A549 (cell line): ENCODE data around the gene POLDIP2. TPM values are rescaled to one million over a fixed set of nuclear protein-coding genes. Genes with fewer than 3 reads are reported as not detected.
A peak's percentile ranks its signal among the peaks of the same experiment; 100 is the strongest.

Experiments used
- ATAC-seq, 2 experiments: fragments of 200-7000 bp in 1 of 2; fragments of >200 bp in 1 of 2; cut with Nextera tagmentation in 1 of 2; cut with Tn5 transposase in 1 of 2; 3 replicates each; pipeline versions ENCODE4 v1.8.0 to v1.9.1; 2018 to 2020; ENCODE audit warnings: mild to moderate bottlenecking in 1 of 2, moderate library complexity in 1 of 2
- CTCF ChIA-PET: fragments of 300-600 bp; sonication (Branson Sonifier 250); formaldehyde crosslinking; extraction: SDS; loops from one replicate; lab custom pipeline; 2021; ENCODE audit warnings: antibody characterized with exemption, inconsistent platforms; lab: Yijun Ruan, JAX
- POLR2A ChIA-PET: fragments of 350-600 bp; formaldehyde crosslinking; extraction: SDS; loops from one replicate; lab custom pipeline; 2021; ENCODE audit warnings: antibody characterized with exemption, inconsistent platforms; lab: Yijun Ruan, JAX
- DNase-seq, 2 experiments: peaks; one replicate each; pipeline versions ENCODE4 v3.0.0 to v3.0.0-alpha.2; 2011 to 2016; ENCODE audit warnings: low read depth in 1 of 2, low spot score in 1 of 2
- FAIRE-seq: peaks from 2 replicates; lab custom pipeline; 2011; peaks lifted over from hg19 to GRCh38; lab: Jason Lieb, UNC
- H3K27ac ChIP-seq, 2 experiments: fragments of >200 bp; sonication (Bioruptor Twin); formaldehyde crosslinking; 3 replicates each; pipeline ENCODE4 v1.5.1; 2016 to 2017
- H3K4me1 ChIP-seq: fragments of >200 bp; sonication (Bioruptor Twin); formaldehyde crosslinking; 3 replicates; pipeline ENCODE4 v1.6.1; 2016
- H3K4me2 ChIP-seq: fragments of >200 bp; sonication (Bioruptor Twin); formaldehyde crosslinking; 3 replicates; pipeline ENCODE4 v1.6.1; 2016
- H3K4me3 ChIP-seq: fragments of >200 bp; sonication (Bioruptor Twin); formaldehyde crosslinking; 3 replicates; pipeline ENCODE4 v1.5.1; 2016
- H3K9me3 ChIP-seq: fragments of >200 bp; sonication (Bioruptor Twin); formaldehyde crosslinking; 3 replicates; pipeline ENCODE4 v1.6.1; 2016
- ATOH8 ChIP-seq: fragments of 250-450 bp; sonication (Bioruptor Pico); IDR thresholded peaks from 2 replicates; pipeline ENCODE4 v1.5.0; 2020; ENCODE audit warnings: low read depth, mild to moderate bottlenecking, moderate library complexity
- BHLHE40 ChIP-seq: IDR thresholded peaks from 2 replicates; pipeline ENCODE4 v1.6.1; 2012; ENCODE audit warnings: low read depth, low read length, inconsistent platforms
- CTCF ChIP-seq: fragments of >200 bp; sonication (Bioruptor Twin); formaldehyde crosslinking; IDR thresholded peaks from 3 replicates; pipeline ENCODE4 v1.5.1; 2016
- FOSL2 ChIP-seq, 2 experiments: fragments of 450-650 bp in 1 of 2; fragments of >200 bp in 1 of 2; sonication (Bioruptor Twin) in 1 of 2; formaldehyde crosslinking; IDR thresholded peaks; 2 replicates each; pipeline versions ENCODE4 v1.5.0 to v1.6.1; 2016 to 2020; ENCODE audit warnings: mild to moderate bottlenecking in 1 of 2, moderate library complexity in 1 of 2
- GATA3 ChIP-seq: IDR thresholded peaks from 2 replicates; pipeline ENCODE4 v1.6.1; 2012; ENCODE audit warnings: borderline replicate concordance
- HOXB13 ChIP-seq: fragments of 250-450 bp; sonication (Bioruptor Pico); IDR thresholded peaks from 2 replicates; pipeline ENCODE4 v1.5.0; 2020; ENCODE audit warnings: low read depth, mild to moderate bottlenecking, moderate library complexity
- JUNB ChIP-seq: fragments of >200 bp; sonication (Bioruptor Twin); formaldehyde crosslinking; IDR thresholded peaks from 2 replicates; pipeline ENCODE4 v1.6.1; 2016
- KDM1A ChIP-seq: fragments of 200-600 bp; sonication (generic); IDR thresholded peaks from 2 replicates; pipeline ENCODE4 v1.6.1; 2016; ENCODE audit warnings: low read depth, mild to moderate bottlenecking
- KDM5A ChIP-seq: fragments of 200-600 bp; sonication (generic); IDR thresholded peaks from 2 replicates; pipeline ENCODE4 v1.6.1; 2016; ENCODE audit warnings: antibody characterized with exemption, mild to moderate bottlenecking
- MAZ ChIP-seq: fragments of 150-350 bp; IDR thresholded peaks from 2 replicates; pipeline ENCODE4 v1.6.1; 2014; ENCODE audit warnings: antibody characterized with exemption, low read depth, low read length, borderline replicate concordance
- NPAS2 ChIP-seq: fragments of 250-450 bp; sonication (Bioruptor Pico); IDR thresholded peaks from 2 replicates; pipeline ENCODE4 v1.8.0; 2022; ENCODE audit warnings: mild to moderate bottlenecking, moderate library complexity, borderline replicate concordance
- PBX3 ChIP-seq: IDR thresholded peaks from 2 replicates; pipeline ENCODE4 v1.6.1; 2012
- PHF8 ChIP-seq: fragments of 200-600 bp; sonication (generic); IDR thresholded peaks from 2 replicates; pipeline ENCODE4 v1.6.1; 2016; ENCODE audit warnings: low read depth, mild to moderate bottlenecking, antibody characterized with exemption, moderate library complexity, borderline replicate concordance
- RCOR1 ChIP-seq: fragments of 150-350 bp; IDR thresholded peaks from 2 replicates; pipeline ENCODE4 v1.6.1; 2014; ENCODE audit warnings: antibody characterized with exemption, low read length, low read depth
- SMC3 ChIP-seq: fragments of >200 bp; sonication (Bioruptor Twin); formaldehyde crosslinking; IDR thresholded peaks from 3 replicates; pipeline ENCODE4 v1.6.1; 2018; ENCODE audit warnings: inconsistent platforms
- ZC3H11A ChIP-seq: fragments of 450-650 bp; IDR thresholded peaks from 2 replicates; pipeline ENCODE4 v1.6.1; 2014; ENCODE audit warnings: antibody characterized with exemption, mild to moderate bottlenecking
- ZSCAN20 ChIP-seq: fragments of 250-450 bp; sonication (Bioruptor Pico); IDR thresholded peaks from 2 replicates; pipeline ENCODE4 v1.8.0; 2022; ENCODE audit warnings: mild to moderate bottlenecking, moderate library complexity
- WGBS: methylation state at CpG from one replicate; pipeline ENCODE4 v1.1.6; 2017; ENCODE audit errors: missing lambda C conversion rate; 5-methylcytosine and 5-hydroxymethylcytosine counted together
- polyA plus RNA-seq, 4 experiments: library from polyadenylated mRNA; depleted of rRNA in 3 of 4; stranded (reverse); fragments of >200 nt; fragmentation: RNase III in 1 of 4; extraction: RNeasy Plus Mini Kit Qiagen cat#74134 plus additional on column Dnase treatment in 1 of 4; gene quantifications; 2 replicates in 3 of 4; 3 replicates in 1 of 4; pipeline ENCODE4 v1.2.3, GENCODE V29; 2011 to 2017

POLDIP2 gene
- polyA plus RNA-seq, 2 of the 4 experiments (the other 2 are of a cell fraction), result 127 to 132 TPM

GRCh38 chr17:28357901-28358197 lies 522 bp upstream of the POLDIP2 start:
- DNase-seq (no peak), FAIRE-seq (no peak), ATAC-seq (no peak)
- peak overlapping the region; percentile 84 for H3K4me3 ChIP-seq
- peaks cover 16% of the 10 kb centered on the region for H3K4me1 ChIP-seq
- peak; percentile 96 for TF ChIP-seq KDM5A
- no peak for TF ChIP-seq MAZ
- TF ChIP-seq HOXB13 (CRISPR knock-in tag), result no peak
- TF ChIP-seq JUNB, result no peak
- TF ChIP-seq PHF8, result peak; percentile 1; the same call in 1 of the 2 replicates
- no peak for TF ChIP-seq CTCF
- CTCF ChIA-PET, result interaction anchor here (0.7 to 5.9 kb wide), 8 partner anchors 10 to 190 kb away, joined by 3 to 35 read pairs (median 8); partner anchors contain the start of genes IFT20, TNFAIP1 and VTN
- H3K27ac ChIP-seq, result peak overlapping the region; percentile 93 to 96
- no peaks in the 10 kb centered on the region for H3K9me3 ChIP-seq
- POLR2A ChIA-PET, result interaction anchor here (0.6 to 2.9 kb wide), 25 partner anchors 8 to 317 kb away, joined by 3 to 65 read pairs (median 6); partner anchors contain the start of genes IFT20, PIGS, SARM1 and TMEM97
- 10% methylated on average over 4 of the region's 4 CpGs for WGBS
- peak overlapping the region; percentile 89 for H3K4me2 ChIP-seq

- no peaks in the 10 kb centered on the region for H3K9me3 ChIP-seq
- H3K4me3 ChIP-seq, result no peak overlapping the region
- no peak for TF ChIP-seq KDM5A
- ChIA-PET CTCF (interaction anchor here (2.1 kb wide), 1 partner anchor 14 kb away, joined by 8 read pairs; the partner anchor contains the start of genes IFT20 and TNFAIP1), POLR2A (interaction anchor here (0.9 kb wide), 1 partner anchor 15 kb away, joined by 3 read pairs; the partner anchor contains the start of genes IFT20 and TNFAIP1)
- no peak overlapping the region for H3K27ac ChIP-seq
- no peak for FAIRE-seq
- H3K4me2 ChIP-seq, result no peak overlapping the region
- ATAC-seq, result no peak
- no peak for DNase-seq
- H3K4me1 ChIP-seq, result no peaks in the 10 kb centered on the region
- WGBS, result 91% methylated on average over 7 of the region's 7 CpGs
Observed at GRCh38 chr17:28350271-28350670, 7.1 kb downstream of the POLDIP2 start.

GRCh38 chr17:28348979-28349378 lies 8.3 kb downstream of the POLDIP2 start:
- no peaks in the 10 kb centered on the region for H3K9me3 ChIP-seq
- H3K4me3 ChIP-seq, result no peak overlapping the region
- no peak for FAIRE-seq
- H3K4me1 ChIP-seq, result no peaks in the 10 kb centered on the region
- POLR2A ChIA-PET, result interaction anchor here (1.3 kb wide), 1 partner anchor 8 kb away, joined by 12 read pairs; the partner anchor contains the start of gene POLDIP2
- WGBS, result 72% methylated on average over 3 of the region's 3 CpGs
- DNase-seq, result no peak
- TF ChIP-seq SMC3 (no peak), GATA3 (no peak), RCOR1 (no peak), ATOH8 (CRISPR knock-in tag) (no peak), NPAS2 (no peak), ZC3H11A (no peak), ZSCAN20 (no peak), JUNB (no peak), KDM1A (no peak), MAZ (no peak), PBX3 (no peak), FOSL2 (IDR thresholded peaks at IDR 0.05) (no peak), FOSL2 (CRISPR knock-in tag; IDR thresholded peaks at IDR 0.05) (no peak), BHLHE40 (no peak)
- CTCF ChIA-PET, result interaction anchor here (1.0 to 4.8 kb wide), 4 partner anchors 12 to 117 kb away, joined by 3 to 41 read pairs (median 4); partner anchors contain the start of genes IFT20 and TNFAIP1
- peak in 1 of 2 experiments; percentile 5; a peak in 1 of 6 replicates for ATAC-seq
- H3K4me2 ChIP-seq, result no peak overlapping the region
- H3K27ac ChIP-seq, result no peak overlapping the region
